B cell (primary cell): Measurements from ENCODE around the gene BUB1B.

Experiments used
- CTCF ChIP-seq: fragments of 200-600 bp; IDR thresholded peaks from one replicate; pipeline ENCODE4 v1.8.0; 2022; ENCODE audit warnings: antibody characterized with exemption, mild to moderate bottlenecking
- EZH2 ChIP-seq: IDR thresholded peaks from 2 replicates; pipeline ENCODE4 v1.6.1; 2012; ENCODE audit warnings: borderline replicate concordance, low read depth, mild to moderate bottlenecking, moderate library complexity, low read length; ENCODE audit not compliant: insufficient read depth, poor library complexity, severe bottlenecking

GRCh38 chr15:40249477-40250303 lies 88.8 kb downstream of the BUB1B start:
- TF ChIP-seq EZH2 (no peak), CTCF (no peak)
